Hematopoietic multipotent progenitor cell treated with erythropoietin and hydrocortisone succinate and interleukin-3 and kit ligand, for 8 days (in vitro differentiated cells): Measurements from ENCODE around the gene UBQLN4.
"Not testable (repeated sequence)": the region's sequence is repeated elsewhere in the genome, so short reads cannot be mapped to it uniquely, and the experiment has no call there.

Source experiments
- DNase-seq: peaks from one replicate; pipeline ENCODE4 v3.0.0-alpha.2; 2015

The UBQLN4 gene

DNA sequence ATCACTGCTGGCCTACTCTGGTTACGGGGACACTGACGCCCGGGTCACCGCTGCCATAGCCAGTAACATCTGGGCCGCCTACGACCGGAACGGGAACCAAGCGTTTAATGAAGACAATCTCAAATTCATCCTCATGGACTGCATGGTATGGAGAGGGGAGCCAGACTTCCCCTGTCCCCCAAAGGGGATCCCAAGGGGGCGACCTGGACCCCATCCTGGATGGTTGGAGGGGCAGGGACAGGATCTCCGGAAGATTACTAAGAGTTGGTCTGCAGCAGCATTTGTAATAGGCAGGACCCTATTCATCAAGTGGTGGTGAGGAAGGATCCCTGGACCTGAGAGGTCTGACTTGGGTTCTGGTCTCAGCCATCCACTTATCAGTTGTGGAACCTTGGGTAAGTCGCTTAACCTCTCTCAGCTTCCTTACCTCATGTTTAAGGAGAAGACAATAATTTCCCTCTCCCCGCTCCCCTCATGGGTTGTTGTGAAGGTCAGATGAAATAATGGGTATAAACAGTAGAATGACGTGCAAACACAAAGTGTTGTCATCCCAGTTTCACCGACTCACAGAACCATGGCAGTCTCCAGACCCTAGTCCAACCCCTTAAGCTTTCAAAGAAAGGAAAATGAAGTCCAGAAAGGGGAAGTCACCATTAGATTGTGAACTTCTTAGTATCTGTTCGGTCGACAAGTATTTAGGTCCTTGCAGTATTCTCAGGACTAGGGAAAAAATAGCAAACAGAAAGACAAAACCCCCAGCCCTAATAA, 1.9 kb upstream of the UBQLN4 start:
- DNase-seq, result peak; percentile 24

DNA sequence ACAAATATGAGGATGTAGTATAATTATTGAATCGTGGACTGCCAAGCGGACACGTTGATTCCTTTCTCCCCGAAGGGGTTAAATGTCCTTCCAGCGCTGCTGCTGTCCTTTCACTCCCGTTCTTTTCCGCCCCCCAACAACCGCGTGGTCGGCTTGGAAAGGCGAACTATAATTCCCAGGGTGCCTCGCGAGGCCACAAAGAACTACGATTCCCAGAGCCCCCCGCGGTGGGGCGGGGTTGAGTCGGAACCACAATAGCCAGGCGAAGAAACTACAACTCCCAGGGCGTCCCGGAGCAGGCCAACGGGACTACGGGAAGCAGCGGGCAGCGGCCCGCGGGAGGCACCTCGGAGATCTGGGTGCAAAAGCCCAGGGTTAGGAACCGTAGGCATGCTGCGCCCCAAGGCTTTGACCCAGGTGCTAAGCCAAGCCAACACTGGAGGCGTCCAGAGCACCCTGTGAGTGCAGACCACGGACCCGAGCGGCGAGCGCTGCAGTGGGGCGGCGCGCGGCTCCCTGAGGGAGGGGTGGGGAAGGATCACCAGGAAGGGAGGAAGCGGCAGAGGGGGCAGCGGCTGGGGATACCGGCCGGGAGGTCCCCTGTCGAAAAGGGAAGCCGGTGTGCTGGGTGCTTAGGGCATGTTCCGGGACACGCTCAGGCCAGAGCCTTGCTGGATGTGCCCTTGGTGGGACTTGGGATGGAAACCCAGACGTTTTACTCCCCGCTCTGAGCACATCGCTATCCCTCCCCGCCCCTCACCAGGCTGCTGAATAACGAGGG, 1.1 kb upstream of the UBQLN4 start, which contains the start of gene LAMTOR2:
Gene LAMTOR2 (plus strand): TSS at position 283 of the 781 bp plus-strand sequence. CDS start 108 bp downstream, at position 391.
- DNase-seq, result peak; percentile 99

DNA sequence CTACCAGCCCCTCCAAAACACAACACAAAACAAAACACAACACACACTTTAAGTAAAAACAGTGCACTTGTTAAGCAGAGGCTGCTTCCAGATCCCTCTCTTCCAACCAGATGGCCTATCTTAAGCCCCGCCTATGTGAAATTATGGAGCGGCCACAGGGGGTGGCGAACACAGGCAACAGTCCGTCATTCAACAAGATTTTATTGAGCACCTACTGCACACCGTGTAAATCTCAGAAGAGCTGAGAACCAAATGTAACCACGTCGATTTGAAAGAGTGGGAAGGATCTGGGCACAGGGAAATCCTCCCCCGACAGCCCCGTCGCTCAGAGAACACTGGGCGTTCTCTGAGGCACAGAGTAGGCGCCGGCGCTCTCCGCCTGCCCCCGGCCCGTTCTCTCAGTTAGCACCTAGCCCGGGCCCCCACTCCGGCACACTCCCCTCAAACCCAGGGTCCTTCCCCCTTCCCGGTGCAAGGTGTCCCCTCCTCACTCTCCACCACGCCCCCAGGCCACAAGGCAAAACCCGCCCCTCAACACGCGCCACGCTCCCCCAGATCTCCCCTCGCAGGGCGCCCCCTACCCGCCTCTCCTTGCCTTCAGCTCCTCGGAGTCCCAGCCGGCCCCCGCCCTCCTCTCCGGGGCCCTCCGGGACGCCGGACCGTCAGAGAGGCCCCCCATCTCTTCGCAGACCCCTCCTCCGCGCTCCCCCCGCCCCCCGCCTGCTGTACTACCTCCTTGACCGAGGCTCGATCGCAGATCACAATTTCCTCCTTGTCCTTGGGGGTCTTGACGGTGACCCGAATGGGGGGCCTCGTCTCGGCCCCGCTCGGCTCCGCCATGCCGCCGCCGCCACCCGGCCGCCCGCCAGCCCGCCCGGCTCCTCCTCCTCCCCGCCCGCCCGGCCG, 483 bp downstream of the UBQLN4 start:
- peak; percentile 81 for DNase-seq

DNA sequence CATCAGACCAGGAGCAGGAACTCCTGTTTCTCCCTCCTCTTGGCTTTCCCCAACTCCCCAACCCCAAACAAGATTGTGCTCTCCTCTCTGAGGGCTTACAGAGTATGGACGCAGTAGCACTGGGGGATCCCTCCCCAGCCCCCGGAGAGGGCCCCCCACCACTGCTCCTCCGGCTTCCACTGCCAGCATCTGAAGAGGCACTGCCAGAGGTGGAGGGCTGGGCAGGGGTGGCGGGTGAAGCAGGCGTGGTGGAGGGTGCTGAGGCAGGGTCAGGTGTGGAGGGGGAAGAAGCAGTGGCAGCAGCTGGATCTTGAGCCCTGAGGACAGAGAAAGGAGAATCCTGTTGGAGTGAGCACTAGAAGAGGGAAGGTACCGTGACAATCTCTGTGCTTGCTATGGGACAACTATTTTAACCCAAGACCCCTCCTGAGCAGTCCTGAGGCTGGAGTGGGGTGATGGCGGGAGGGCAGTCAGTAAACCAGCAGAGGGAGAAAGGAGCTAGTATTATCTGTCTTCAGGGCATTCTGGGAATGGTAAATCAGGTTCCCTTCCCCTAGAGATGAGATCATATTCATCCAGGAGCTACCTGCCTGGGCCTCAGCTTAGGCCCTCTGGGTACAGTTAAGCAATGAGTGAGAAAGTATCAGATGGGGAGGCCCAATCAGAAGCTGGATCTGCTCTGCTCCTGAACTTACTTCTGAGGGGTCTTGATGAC, 2.4 kb downstream of the UBQLN4 start:
- no peak for DNase-seq

DNA sequence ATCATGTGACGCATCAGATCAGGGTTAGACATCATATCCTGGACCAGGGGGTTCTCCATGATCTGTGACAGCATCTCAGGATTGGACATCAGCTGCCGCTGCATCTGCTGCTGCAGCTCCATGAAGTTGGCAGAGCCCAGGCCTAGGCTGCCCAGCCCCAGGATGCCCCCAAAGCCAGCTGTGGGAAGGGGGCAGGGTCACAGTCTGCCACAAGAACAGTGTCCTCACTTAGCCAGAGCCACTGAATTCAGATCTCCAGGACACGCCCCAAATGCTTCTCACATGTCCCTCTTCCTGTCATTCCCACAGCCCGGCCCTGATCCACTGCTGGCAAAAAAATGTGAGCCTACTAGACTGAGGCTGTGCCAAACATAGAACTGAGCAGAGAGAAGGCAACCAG, 3.2 kb downstream of the UBQLN4 start:
- no peak for DNase-seq

DNA sequence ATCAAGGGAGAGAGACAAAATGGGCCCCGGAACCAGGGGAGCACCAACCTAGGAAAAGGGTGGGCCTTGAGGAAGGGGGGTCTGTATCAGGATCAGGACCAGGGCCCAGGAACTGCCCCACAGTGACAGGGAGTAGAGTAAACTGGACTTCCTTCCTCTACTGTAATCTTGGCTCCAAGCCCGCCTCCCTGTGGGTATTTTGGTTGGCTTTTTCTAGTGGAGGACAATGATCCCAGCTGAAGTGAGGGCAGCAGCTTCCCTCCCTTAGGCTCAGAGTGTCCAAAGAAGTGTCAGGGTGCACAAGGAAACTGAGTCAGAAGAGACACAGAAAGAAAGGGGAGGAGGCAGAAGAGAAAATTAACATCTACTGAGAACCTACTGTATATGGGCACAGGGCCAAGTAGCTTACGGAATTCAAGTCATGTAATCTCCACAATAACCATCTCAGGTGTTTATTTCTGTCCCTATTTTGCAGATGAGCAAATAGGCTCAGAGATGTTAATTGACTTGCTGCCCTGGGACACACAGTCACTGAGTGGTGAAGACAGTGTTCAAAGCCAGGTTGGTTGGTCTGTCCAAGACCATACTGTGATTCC, 4.8 kb downstream of the UBQLN4 start:
- DNase-seq, result no peak

DNA sequence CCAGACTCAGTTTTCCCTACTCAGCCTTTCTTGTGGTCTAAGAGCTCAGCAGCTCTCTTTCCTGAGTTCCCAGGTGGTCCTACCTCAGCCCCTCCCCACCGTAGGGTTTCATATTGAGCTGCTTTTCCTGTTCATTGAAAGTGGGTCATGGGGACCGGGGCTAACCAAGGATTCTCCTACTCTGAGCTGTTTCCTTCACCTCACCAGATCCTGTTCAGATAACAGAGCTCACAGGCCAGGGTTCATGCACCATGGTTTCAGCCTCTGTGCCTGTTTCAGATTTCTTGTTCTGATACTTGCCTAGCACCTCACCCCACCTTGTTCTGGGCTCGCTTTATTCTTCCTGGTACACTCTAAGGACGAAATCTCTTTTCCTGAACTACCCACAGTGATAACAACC, 8.5 kb downstream of the UBQLN4 start:
- no peak for DNase-seq

DNA sequence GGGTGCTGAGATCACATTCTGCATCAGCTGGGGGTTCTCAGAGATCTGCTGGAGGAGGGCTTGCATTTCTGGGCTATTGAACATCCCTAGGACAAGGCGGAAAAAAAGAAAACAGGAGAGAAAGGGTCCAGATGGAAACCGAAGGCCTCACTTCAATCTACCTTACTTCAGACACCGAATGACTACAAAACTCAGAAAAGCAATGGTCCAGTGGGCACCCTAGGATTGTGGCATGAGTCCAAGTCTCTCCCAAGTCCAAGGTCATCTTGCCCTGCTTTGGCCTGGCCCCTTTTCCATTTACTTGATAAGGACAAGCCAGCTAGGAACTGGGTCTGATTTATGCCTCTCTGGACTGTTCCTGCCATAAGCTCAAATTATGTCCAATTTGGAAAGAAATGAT, 10.8 kb downstream of the UBQLN4 start:
- no peak for DNase-seq

DNA sequence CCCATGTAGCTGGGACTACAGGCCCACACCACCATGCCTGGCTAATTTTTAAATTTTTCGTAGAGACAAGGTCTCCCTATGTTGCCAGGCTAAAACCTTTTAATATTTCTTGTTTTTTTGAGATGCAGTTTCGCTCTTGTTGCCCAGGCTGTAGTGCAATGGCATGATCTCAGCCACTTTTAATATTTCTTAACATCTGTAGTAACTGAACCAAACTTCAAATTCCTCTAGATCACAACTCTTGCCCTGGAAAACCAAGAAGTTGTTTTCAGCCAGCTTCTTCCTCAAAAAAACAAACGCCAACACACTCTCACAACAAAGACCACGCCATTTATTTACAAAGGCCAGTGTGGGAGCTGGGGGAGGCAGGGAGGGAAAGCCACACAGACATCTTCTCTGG, 18.6 kb downstream of the UBQLN4 start:
- DNase-seq, result not testable (repeated sequence)

DNA sequence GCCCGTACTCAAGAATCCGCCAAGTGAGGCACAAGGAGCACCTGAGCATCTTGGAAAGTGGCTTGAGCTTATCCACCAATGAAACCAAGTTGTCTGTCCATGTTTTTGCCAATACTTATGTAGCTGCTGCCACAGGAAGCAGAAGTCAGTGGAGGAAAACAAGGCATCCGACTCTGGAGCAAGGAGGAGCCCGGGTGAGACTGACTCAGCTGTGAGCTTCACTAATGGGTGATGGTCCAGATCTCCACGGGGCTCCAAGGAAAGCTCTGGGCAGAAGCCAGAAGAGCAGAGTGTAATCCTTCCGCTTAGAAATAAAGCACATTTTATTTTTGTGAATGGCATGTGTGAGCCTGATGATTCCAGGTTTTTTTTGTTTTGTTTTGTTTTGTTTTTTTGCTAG, 20.6 kb downstream of the UBQLN4 start:
- DNase-seq, result no peak

DNA sequence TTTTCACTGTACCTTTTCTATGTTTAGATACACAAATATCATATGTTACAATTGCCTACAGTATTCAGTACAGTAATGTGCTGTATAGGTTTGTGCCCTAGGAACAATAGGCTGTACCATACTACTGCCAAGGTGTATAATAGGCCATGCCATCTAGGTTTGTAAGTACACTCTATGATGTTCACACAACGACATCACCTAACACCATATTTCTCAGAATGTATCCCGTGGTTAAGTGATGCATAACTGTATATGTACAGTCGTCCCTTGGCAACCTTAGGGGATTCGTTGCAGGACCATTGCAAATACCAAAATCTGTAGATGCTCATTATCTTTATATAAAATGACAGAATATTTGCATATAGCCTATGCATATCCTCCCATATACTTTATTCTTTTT, 27.0 kb downstream of the UBQLN4 start:
- no peak for DNase-seq

DNA sequence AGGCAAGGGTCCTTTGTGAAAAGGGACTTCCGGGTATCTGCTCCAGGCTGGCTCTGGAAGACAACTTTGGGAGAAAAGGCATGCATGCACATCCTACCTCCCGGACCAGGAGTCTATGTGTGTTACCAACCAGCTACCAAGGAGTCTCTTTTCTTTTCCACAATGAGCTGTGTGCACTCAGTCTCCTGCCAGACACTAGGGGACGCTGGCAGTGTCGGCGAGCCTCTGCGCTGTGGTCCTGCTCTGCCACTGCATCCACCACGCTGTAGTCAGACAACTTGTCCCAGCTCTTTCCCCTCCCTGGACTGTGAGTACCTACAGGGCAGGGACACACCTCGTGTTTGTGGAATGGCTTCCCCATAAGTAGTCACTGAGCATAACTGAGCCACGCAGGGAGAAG, 27.7 kb downstream of the UBQLN4 start:
- peak; percentile 58 for DNase-seq

DNA sequence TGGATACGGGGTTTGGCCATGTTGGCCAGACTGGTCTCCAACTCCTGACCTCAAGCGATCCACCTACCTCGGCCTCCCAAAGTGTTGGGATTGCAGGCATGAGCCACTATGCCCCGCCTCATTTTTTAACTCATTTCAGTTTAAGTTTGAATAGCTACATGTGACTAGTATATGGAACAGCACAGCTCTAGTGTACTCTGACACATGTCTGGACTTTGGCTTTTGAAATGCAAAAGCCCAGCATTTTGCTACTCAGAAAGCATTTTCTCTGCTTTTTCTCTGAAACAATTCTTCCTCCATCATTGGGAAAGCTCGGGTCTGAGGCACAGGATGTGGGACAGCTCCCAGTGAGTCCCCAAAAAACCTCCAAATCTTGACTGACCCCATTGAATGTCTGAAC, 28.8 kb downstream of the UBQLN4 start:
- no peak for DNase-seq

DNA sequence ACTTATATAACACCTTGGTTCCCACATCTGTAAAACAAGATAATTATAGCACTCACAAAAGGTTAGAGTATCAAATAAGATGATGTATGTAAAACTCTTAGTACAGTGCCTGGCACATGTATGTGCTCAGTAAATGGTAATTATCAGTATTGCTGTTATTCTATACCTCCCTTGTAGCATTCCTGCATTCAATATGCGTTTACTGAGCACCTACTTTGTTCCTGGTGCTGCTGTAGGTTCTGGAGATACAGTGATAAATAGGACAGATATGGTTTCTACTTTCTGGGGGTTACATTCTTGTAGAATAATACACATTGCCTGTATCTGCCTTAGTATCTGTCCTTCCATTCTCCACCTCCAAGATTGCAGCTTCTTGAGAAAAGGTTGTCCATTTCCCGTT, 31.6 kb downstream of the UBQLN4 start:
- DNase-seq, result no peak

DNA sequence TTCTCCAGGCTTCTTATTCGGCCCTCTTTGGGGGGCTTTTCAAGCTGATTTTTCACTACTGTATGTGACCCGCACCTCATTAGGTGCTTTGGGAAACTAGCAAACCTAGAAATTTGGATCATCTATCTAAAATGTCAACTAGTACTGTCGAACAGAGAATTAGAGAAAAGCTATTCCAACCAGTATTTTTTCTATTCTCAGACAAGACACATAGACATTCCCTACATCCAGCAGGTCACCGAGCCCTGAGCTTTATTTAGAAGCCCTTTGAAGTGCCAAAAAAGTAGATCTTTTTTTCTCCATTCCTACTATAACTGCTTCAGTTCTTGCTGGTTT, 32.5 kb downstream of the UBQLN4 start:
- DNase-seq, result no peak

DNA sequence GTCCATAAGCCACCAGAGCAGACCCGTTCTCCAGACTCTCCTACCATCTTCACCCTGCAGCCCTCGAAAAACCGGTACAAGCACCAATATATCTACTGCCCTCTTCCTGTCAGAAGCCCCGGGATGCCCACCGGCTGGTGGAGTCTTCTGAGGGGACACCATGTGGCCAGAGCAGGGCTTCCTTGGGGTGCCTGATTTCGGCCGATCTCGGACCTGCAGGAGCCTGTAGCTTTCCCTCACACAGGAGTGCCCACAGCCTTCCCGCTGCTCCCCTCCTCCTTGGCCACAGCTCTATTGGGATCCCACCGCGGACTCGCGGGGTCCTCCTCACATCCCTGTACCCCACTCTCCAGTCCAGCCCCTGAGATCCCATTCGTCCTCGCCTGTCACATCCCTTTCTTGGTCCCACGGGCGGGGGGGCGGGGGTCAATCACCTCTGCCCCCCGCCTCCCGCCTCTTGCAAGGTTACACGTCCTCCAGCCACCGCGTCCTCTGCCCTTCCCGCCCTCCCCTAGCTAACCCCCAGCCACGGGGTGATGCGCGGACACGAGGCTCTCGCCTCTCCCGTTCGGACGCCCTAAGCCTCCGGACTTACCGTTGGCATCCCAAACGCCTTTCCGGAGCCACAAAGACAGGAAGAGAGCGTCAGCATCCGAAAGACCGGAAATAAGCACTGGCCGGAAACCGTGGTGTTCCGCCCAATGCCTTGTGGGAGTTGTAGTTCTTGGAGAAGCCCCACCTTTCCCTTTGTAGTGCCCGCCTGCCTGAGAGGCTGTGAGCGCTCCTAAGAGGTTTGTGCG, 33.1 kb downstream of the UBQLN4 start, which contains the start of gene SSR2:
Gene SSR2 (minus strand): TSS at position 659 of the 800 bp plus-strand sequence. CDS start 784 bp downstream, outside the sequence.
- DNase-seq, result peak; percentile 96

DNA sequence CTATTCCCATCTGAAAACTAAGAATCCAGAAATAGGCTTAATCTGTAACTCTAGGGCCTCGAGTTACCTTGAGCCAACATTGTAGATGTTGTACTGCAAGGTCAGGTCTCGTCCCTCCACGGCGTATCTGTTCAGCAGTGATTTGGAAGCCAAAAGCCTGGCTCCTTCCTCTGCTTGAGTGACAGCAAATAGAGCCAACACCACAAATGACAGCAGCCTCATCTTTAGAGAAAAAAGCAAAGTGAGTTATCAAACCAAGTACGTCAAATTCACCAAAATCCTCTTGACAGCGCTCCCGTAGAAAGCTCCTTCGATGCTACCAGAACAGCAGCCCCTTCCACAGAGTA, 33.7 kb downstream of the UBQLN4 start:
- DNase-seq, result no peak

DNA sequence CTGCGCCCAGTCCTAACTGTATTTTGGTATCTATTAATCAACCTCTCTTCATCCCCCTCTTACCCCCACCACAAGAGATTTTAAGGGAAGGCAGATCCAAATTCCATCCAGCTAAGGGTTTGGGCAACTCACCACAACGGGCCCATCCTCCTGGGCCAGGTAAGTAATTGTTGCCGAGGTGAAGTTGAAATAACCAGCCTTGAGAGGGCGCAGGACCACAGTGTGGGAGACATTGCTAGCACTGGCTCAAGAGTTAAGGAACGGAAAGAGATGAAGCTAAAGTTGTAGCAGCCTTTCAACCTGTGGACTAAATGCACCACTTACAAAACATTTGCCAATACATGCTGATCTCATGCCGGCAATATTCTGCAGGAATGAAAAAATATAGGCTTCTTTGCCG, 38.8 kb downstream of the UBQLN4 start:
- no peak for DNase-seq

DNA sequence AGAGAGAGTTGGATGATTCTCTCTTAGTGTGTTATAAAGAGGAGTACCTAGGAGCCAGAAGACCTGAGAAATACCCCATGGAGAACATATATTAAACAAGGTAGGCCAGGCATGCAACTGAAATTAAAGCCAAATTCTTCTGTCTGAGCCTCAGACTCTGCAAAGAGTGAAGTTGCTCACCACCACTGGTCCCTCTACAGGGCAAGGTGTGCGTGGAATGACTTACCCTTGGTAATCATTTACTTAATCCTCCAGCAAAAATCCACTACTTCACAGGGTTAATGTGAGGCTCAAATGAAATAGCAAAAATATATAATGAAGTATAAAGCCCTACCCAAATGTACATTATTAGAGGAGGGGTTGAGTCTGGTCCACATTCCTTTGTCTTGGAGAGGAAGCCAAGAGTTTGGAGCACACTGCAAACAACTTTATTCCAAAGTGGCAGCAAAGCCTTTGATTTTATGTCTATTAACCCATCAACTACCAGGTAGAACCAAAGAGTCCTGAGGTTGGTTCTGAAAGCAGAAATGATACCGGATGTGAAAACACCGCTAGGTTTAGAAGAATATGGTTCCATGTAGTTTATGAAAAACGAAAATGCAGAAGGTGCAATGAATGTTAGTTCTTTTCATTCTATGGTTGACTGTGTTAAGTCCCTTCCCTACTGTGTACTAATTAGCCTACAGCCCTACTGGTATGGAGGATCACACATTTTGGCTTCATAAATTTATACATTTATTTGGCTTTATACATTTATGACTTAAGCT, 41.4 kb downstream of the UBQLN4 start:
- no peak for DNase-seq

DNA sequence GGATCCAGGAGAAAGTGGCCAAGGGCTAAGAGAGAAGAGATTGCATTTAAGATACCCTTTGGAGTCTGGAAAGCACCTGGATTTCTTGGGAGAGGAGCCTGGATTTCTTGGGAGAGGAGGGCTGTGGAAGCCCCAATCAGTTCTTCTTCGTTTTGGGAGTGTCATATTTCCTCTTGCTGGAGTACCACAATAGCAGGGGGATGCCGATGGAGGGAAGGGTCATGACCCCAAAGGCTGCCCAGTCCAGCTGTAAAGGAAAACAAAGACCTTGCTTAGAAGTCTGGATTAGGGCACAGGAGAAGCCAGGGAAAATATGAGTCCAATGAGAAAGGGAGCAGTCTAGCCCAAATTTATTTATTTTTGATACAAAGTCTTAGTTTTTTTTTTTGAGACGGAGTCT, 44.2 kb downstream of the UBQLN4 start:
- DNase-seq, result no peak
